ENCODE data around the gene PTH2.
A peak's percentile ranks its signal among the peaks of the same experiment; 100 is the strongest.

Gene PTH2

DNA sequence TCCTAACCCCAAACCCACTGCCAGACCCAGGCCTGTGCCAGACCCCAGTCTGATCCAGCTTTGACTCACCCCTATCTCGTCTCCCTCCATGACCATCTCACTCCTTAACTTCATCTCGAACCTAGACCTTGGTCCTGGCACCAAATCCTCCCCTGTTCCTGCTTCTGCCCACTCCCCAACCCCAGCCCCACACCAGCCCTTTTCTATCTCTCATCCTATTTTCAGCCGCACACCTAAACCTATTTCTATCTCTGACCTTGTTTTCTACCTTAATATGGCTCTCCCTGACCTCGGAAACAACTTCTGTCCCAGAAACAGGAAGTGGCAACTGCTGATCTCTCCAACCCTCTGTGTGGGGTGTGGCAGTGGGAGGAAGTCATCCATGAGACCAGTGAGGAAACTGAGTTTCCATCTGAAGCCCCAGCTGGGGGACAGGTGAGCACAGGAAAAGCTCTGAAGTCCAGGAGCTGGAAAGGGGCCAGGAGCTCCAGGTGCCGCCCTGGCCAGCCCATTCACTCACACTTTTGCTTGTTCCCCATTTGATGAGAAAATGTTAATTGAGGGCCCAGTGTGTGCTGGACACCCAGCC lies 13.7 kb downstream of the PTH2 start:
- DNase-seq = no peak

DNA sequence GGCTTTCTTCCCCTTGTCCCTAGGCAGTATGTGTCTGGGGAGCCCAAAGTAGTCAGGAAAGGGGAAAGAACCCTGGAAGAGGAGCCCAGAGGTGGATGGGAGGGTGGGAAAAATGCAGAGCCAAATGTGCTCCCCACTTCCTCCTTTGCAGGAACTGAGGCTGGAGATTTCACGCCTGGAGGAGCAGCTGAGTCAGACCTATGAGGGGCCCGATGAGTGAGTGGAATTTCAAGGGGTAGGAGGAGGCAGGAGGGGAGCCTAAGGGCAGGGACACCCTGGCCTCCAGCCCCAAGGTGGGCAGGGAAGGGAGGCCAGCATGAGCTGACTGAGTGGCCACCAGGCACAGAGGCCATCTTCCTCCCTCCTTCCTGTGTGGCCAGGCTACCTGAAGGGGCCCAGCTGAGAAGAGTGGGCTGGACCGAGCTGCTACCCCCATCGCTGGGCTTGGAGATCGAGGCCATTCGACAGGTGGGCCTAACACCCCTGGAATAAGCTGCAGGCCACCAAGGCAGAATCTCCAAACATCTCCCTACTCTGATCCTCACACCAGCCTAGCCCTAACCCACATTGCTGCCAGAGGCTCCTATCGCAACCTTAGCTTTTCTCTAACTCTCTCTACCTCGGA lies 14.3 kb downstream of the PTH2 start:
- DNase-seq = no peak

- no peak for DNase-seq
These were observed 15.7 kb downstream of the PTH2 start for GRCh38 chr19:49407482-49408015.

DNA sequence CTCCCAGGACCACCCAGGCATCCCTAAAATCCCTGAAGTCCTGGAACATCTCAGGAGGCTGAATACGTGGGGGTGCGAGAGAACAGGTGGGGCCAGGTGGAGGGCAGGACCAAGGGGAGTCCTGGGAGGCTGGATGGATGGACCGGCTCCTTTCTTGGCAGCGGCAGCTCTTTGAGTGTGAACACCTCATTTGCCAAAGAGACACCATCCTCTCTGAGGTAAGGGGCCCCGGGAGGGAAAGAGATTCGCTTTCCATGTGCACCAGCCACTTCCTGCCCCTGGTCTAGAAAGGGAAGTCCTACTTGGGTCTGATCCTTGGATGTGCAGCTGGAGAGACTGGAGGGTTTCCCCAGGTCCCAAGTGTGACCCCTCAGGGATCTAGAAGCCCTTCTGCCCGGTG lies 16.2 kb downstream of the PTH2 start:
- no peak for DNase-seq

GRCh38 chr19:49403404-49404187 lies 19.6 kb downstream of the PTH2 start:
- DNase-seq = peak; percentile 81

GRCh38 chr19:49400029-49400428 lies 23.2 kb downstream of the PTH2 start:
- DNase-seq = no peak

- DNase-seq = no peak
These were observed 24.3 kb downstream of the PTH2 start for GRCh38 chr19:49398931-49399330.

- no peak for DNase-seq
These were observed 25.1 kb downstream of the PTH2 start for GRCh38 chr19:49398001-49398615.

DNA sequence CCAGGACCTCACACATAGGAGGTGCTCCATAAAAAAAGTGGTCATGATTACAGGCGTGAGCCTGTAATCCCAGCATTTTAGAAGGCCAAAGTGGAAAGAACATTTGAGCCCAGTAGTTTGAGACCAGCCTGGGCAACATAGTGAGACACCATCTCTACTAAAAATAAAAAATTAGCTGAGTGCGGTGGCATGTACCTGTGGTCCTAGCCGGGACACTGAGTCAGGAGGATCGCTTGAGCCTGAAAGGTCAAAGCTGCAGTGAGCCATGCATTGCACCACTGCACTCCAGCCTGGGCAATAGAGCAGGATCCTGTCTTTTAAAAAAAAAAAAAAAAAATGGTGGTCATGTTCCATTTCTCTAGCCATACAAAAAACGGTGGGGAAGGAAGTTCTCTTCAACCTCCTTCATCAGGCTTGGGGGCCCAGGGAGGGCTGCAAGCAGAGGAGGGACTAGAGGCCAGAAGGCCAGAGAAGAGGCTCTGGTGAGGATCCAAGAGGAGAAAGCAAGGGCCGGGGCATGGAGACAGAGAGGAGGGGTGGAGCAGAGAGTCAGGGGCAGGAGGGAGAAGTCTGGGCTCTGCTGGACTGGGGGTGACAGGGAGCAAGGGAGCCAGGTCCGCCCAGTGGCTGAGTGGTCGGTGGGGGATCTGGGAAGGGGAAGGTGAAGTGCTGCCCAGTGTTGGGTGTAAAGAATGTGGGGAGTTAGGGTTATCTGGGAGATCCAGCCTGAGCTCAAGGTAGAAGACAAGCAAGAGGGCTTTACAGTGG lies 26.3 kb downstream of the PTH2 start:
- no peak for DNase-seq

- DNase-seq = no peak
These were observed 27.4 kb downstream of the PTH2 start for GRCh38 chr19:49395581-49396407.

DNA sequence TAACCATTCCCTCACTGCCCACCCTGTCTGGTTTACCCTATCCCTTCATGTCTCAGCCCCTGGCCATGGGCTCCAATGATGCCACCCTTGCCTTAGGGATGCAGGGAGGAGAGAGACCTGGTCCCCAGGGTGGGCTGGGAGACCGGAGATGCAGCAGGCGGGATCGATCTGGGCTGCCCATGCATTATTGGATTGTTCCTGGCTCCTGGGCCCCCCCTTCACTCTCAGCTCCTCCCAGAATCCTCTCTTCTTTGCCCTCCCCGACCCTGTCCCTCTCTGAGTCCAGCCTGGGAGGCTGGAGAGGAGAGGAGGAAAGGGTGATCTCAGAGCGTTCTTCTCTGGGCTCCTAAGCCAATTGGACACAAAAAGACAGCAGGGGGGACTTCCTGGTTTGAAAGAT lies 29.4 kb downstream of the PTH2 start:
- DNase-seq = no peak

- DNase-seq = peak; percentile 68
These were observed 31.5 kb downstream of the PTH2 start for GRCh38 chr19:49391581-49392399.

DNA sequence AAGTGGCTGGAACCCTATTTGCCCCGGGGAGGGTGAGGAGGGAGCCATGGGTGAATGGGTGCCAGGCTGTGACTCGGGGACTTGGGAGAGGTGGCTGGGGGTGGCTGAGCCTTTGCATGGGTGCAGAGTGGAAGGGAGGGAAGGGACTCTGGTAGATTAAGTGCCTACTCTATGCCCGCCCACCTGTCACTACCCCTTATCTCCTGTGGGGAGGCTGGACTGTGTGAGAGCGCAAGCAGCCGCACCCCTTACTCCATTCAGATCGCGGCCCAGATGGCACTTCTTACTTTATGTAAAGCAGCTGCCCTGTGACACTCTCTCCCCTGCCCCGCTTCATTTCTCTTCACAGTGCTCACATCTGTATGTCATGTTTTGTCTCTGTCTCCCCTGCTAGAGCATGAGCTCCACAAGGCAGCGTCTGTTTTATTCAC lies 32.3 kb downstream of the PTH2 start:
- DNase-seq = no peak

GRCh38 chr19:49390131-49390928 lies 32.9 kb downstream of the PTH2 start:
- DNase-seq = no peak

- DNase-seq = no peak
These were observed 33.8 kb downstream of the PTH2 start for GRCh38 chr19:49389406-49389805.

DNA sequence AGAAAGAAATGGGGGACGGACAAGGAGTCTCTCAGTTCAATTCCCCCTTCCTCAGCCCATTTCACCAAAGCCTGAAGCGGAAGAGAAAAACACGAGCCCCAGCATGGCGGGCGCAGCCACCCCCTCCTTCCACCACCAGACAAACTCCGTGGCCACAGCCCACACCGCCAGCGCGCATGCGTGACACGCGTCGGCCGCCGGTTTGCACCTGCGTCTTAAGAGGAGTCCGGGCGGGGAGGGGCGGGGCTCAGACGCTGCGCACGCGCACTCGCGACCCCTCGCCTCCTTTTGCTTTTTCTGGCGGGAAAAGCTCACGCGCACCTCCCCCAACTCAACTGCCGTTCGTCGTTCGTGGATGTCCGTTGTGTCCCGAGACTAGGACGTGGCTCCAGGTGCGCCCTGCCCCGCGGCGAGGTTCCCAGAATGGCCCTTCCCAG lies 35.3 kb downstream of the PTH2 start, which contains the start of gene KASH5:
KASH5 (plus strand) TSS at position 314 of the 437 bp plus-strand sequence. CDS start 2,635 bp downstream, outside the sequence.
- DNase-seq = peak; percentile 31

- DNase-seq = no peak
These were observed 39.6 kb downstream of the PTH2 start for GRCh38 chr19:49383599-49383998.

- no peak for DNase-seq
These were observed 40.6 kb downstream of the PTH2 start for GRCh38 chr19:49382639-49383038.

DNA sequence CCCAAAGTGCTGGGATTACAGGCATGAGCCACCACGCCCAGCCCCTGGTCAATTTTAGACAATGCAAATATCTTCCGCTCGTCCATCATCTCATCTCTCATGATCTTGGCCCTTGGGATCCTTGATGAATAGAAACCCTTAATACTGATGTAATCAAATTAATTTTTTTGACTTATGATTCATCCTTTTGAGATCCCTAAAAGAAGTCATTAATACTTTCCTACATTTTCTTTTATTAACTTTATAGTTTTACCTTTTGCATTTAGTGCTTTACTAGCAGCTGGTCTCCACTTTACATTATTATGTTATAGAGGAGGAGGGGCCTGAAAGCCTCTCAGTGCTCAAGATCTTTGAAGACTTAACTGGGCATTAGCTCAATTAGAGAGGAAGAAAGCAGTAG lies 42.9 kb downstream of the PTH2 start:
- DNase-seq = no peak

- no peak for DNase-seq
These were observed 44.7 kb downstream of the PTH2 start for GRCh38 chr19:49378512-49378911.
